SHP77 (cell line): ENCODE measurements around the gene KNOP1.
"Not testable (repeated sequence)": the region's sequence is repeated elsewhere in the genome, so short reads cannot be mapped to it uniquely, and the experiment has no call there.

ENCODE experiments used
- DNase-seq, 2 experiments: peaks; one replicate each; lab custom pipeline; 2025; lab: John Stamatoyannopoulos, UW

The KNOP1 gene

DNA sequence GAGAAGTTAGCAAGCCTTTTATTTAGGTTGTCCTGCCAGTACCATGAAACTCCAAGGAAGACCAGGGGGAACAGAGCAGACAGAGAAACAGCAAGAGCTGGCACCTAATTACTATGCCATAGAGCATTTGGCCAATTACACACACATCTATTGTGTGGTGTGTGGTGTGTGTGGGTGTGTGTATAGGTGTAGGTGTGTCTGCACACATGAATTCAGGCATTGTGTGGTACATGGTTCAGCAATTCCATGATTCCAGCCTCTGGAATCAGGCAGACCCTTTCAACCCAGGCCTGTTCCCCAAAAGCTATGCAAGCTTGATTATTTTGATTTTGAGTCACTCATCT lies 25.8 kb upstream of the KNOP1 start:
- no peak for DNase-seq

DNA sequence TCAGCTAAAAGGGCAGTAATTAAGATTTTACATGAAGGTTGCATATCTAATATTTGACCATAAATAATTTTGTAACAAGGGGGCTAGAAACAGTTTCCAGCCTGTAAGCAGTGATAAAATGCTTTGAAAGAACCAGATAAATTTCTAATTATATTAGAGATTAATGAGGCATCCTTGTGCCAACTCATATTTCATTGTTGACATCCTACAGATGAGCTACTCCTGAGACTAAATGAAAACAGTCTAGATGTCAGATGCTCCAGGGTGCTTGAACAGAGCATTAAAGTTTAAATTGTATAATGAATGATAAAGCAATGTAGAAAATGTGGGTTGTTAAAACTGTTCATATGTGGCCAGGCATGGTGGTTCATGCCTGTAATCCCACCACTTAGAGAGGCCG lies 23.3 kb upstream of the KNOP1 start:
- no peak for DNase-seq

DNA sequence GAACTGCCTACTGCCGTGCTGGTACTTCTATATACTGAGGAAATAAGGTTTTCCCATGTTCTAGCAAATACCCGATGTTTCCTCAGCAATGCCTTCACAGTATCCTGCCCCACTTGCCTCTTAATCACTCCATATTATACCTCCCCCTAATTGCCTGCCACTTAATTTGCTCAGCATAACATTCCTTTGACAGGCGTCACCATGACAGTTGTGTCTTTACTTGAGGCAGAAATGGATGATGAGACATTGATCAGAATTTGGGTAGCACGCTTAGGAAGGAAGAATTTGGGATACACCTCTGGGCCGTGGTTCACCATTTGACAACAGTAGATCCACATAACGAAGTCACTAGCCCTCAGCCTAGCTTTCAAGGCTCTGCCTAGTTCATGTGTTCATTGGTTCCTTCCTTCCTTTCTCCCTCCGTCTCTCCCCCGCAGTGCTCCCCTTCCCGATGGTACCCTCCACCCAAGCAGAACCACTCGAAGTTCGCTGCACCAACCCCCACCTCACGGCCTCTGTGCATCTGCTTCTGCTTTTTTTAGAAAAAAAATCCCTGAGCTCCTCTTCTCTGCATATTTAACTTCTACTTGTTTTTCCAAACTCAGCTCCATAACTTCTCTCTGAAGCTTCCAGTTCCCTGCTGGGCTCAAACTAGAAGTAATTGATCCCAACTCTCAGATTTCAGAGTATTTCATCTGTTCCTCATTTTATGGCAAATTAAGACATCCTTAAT lies 19.4 kb upstream of the KNOP1 start:
- no peak for DNase-seq

DNA sequence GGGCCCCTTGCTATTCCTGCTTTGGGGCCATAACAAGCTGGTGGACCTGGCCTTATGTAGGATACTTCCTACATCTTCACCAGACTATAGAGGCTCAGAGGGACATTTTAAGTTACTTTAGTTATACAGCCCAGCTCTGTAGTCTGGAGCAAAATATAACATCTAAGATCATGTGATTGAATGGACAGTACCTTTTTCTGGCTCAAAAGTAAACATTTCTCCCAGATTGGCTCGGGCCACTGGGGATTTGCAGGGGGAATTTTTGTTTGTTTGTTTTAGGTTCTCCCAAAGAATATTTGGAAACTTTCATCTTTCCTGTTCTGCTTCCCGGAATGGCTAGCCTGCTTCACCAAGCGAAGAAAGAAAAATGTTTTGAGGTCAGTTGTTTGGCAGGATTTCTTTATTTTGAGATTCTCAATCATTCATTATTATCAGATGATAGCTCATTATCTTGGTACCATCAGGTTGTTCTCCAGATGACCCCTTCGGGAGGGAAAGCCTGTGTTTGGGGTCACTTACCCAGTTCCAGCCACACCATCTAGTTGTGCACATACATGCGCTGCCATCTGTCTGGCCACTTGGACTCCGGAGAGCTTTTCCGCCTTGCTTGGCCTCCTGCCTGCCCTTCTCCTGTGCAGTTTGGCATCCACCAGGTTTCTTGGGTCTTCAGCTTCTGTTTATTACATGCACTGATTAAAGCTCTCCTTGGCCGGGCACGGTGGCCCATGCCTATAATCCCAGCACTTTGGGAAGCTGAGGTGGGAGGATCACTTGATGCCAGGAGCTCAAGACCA lies 17.2 kb upstream of the KNOP1 start:
- no peak for DNase-seq

DNA sequence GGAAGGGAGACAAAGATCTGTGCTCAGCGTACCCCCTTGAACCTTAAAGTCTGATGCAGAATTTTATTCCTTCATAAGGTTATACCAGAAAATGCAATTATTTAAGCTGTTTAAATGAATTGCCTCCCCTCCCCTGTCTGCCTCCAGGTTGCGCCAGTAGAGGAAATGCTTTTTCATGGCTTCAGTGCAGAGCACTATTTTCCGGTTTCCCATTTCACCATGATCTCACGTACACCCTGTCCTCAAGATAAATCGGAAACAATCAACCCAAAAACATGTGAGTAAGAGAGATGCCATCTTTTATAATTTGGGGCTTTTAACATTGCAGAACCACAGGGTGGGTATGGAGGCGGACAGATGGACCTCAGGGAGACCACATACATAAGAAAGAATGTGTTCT lies 15.5 kb upstream of the KNOP1 start:
- no peak for DNase-seq

DNA sequence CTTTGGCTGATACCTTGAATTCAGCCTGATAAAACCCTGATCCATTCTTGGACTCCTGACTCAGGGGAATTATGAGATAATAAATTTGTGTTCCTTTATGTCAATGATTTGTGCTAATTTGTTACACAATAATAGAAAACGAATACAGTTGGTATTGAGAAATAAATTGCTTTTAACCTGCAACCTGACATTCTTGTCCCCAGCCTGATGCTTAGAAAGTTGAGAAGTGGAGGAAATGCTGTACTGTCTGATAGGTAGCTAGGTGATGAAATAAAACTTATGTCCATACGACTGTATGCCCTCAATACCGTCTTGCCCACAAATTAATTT lies 10.6 kb upstream of the KNOP1 start:
- no peak for DNase-seq

DNA sequence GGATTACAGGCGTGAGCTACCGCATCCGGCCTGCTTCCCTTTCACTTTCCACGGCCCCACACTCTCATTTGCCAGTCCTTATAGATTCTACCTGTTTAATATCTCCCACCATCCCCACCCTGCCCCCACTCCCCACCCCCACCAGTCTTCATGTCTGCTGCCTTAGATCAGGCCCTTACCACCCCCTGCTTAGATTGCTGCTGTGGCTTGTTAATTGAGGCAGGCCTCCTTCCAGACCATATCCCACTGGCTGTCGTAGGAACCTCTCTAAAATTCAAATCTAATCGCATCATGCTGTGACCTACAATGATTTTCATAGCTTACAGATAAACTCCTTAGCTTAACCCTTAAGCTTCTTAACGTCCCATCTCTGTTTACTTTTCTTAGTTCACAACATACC lies 5.0 kb upstream of the KNOP1 start:
- no peak for DNase-seq

DNA sequence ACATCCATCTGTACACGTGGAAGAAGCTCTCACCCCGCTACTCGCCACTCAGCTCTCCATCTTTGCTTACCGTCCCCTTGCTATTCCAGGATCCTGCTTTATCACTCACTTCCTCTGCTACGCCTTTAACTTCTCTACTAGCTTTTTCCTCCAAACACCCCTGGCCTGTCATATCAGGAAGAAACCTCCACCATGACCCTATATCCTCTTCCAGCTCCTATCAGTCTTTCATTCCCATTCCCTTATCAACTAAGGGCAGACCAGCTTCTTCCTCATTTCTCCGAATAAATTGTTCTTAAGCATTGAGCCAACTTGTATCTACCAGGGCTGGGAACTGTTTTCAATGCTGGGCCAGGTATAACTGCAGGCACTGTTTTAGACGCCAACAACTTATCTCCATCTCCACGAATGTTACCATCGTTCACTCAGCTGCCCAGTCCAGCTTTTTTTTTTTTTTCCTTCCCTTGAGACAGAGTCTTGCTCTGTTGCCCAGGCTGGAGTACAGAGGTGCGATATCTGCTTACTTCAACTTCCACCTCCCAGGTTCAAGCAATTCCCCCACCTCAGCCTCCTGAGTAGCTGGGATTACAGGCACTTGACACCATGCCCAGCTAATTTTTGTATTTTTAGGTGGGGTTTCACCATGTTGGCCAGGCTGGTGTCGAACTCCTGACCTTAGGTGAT lies 4.4 kb upstream of the KNOP1 start:
- no peak for DNase-seq

DNA sequence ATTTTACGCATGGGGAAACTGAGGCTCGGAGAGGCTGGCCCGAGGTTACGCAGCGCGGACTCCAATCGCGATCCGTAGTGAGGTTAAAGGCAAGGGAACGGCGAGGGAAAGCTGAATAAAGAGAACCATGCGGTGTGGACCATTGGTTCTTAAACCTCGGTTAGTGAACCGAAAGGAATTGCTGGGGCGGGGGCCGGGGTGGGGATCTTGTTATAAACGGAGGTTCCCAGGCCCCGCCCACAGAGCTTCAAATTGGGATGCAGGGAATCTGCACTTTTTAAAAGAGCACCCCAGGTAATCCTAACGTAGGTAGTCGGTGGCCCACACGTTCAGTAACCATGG lies 568 bp upstream of the KNOP1 start:
- DNase-seq = peak in 1 of 2 experiments; percentile 32

DNA sequence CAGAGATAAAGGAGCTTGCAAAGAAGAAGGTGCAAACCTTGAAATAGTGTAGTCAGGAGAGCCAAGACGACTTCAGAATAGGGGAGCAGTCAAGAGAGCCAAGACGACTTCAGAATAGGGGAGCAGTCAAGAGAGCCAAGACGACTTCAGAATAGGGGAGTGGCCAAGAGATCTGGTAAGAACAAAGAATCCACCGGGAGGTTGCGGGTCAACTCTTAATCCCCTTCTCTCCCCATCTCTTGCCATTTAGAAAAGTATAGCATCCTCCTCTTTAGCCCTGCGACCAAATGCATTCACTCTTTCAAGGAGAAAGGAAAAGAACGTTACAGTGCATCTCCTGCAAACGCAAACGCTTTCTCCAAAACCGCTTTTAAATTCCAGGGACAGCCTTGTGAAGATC lies 713 bp downstream of the KNOP1 start:
- no peak for DNase-seq

DNA sequence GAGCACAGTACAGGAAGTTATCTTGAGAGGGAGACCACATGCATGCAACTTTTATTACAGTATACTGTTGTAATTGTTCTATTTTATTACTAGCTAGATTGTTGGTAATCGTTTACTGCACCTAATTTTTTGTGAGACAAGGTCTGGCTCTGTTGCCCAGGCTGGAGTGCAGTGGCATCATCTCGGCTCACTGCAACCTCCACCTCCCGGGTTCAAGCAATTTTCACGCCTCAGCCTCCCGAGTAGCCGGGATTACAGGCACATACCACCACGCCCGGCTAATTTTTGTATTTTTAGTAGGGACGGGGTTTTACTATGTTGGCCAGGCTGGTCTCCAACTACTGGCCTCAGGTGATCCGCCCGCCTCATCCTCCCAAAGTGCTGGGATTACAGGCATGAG lies 1.3 kb downstream of the KNOP1 start:
- not testable (repeated sequence) for DNase-seq

DNA sequence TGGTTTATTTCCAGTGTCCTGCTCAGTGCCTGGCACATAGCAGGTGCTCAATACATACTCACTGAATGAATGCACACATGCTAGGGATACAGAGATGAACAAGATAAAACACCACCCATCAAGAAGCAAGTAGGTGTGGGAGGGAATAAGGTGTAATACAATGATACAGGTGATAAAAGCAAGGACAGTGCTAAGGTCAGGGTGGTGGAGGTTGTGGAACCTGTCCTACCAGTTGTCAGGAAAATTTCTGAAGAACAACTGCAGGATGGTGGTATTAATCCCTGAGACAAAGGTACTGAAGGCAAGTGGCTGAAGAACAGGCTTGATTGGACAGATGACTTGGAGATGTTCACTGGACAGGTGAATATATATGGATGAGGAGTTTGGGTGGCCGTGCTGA lies 1.8 kb downstream of the KNOP1 start:
- no peak for DNase-seq

DNA sequence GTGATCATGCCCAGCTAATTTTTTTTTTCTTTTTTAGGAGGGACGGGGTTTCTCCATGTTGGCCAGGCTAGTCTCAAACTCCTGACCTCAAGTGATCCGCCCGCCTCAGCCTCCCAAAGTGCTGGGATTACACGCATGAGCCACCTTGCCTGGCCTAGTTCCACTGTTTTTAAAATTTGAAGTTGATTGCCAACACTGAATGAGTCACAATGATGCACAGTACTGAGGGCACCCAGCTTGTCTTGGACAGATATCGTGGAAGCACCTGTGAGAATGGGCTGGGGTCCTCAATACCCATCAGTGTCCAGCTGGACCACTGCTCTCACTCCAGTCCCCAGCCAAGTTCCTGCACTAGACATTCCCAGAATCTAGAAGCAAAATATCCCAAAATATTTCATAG lies 2.5 kb downstream of the KNOP1 start:
- DNase-seq = no peak

DNA sequence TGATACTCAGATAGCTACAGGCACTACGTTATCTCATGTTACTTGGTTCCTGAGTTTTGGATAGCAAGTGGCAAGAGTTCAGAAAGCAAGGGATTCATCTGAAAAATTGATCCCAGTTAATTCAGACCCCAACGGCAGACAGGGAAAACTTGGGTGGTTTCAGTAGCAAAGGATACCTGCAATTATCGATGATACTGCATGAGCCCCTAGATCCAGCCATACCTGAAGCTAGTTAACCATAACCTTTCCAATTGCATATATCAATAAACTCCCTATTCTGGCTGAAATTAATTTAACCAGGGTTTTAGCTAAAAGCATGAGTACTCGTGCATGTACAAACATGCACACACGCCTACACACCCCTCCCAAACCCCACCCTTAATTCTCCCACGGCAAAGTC lies 4.3 kb downstream of the KNOP1 start:
- DNase-seq = no peak

DNA sequence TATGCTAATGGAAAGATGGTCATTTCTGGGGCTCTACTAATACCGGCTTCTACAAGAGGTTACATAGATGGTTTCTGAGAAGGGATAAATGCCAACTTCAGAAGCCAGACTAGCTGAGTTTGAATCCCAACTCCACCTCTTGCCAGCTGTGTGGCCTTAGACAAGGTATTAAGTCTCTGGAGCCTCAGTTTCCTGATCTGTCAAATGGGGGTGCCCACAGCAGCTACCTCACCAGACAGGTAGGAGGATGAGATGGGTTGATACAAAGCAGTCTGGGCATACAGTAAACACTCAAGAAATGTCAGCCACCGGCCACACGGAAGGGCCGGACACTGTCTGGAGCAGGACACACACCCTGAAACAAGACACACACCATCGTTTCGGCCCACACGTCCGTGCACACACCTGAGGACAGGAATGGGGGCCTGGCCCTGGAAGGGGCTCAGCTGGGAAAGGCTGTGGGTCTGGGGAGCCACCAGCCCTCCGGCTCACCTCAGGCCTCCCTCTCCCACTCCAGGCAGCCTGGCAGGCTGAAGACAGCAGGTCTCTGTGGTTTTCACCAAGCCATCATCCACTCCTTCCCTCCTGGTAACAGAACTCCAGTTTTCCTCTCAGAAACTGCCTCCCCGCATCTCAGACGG lies 5.5 kb downstream of the KNOP1 start:
- no peak for DNase-seq

DNA sequence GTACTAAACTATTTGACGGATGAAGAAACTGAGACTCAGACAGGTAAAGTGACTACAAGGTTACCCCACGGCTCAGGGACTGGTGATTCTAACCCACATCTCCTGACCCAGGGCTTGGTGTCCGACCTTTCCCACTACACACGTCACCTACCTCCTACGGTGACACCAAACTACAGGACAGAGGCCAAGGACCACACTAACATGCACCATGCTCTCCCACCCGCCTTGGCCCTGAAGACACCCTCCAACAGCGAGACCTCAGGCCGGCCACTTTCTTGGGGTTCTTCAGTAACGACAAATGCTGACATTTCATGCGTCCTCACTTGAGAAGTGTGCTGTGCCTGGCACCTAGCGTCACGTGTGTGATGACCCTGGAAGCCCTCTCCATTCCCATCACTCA lies 6.4 kb downstream of the KNOP1 start:
- DNase-seq = no peak

DNA sequence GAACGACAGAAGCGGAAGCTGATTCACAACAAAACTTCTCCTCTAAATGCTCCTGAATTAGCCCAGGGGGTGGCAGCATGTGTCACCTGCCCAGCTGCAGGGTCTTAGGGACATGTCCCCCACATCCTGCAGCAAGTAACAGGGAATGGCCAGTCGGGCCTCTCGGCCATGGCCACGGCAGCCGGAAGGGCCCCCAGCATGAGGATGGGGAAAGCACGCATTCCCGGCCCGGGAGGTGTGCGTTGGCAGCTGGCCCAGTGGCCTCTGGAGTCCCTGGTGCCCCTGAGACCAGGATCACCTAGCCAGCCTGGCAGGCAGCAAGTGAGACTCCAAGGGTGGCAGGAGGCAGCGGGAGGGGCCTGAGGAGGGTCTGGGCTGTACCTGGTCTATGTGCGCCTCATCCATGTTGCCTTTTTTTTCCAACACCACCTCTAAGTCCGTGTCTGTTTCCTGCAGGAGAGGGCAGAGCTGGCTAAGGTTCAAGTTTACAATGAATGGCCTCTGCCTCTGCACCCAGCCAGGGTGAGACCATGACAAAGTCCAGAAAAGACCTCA lies 7.0 kb downstream of the KNOP1 start:
- no peak for DNase-seq

DNA sequence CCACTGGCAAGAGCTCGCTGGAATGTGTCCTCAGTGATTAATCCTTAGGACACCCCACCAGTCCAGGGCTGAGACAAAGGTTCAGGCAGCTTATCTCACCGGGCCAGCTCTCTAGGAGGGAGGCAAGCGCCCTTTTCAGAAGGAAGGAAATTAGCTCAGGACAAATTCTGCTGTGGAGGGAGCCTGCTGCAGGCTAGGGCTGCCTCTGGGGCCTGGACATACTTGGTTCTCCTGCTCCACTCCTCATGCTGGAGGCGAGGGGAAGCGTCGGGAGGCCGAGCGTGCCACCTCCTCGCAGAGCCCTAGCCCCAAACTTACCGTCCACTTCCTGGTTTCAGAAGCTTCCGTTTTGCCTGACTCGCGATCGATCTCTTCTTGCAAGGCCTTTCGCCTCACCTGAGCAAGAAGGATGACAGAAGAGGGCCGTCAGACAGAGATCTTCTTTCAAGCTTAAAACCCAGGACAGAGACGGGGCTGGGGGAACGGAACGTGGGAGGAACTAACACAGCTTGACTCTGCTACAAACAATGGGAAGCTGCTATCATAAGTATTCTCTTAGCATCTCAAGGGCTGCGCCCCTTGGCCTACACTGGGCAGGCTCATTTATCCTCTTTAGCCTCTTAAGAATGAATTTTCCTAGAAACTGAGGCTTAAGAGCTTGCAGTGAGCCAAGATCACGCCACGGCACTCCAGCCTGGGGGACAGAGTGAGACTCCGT lies 7.7 kb downstream of the KNOP1 start:
- DNase-seq = no peak

DNA sequence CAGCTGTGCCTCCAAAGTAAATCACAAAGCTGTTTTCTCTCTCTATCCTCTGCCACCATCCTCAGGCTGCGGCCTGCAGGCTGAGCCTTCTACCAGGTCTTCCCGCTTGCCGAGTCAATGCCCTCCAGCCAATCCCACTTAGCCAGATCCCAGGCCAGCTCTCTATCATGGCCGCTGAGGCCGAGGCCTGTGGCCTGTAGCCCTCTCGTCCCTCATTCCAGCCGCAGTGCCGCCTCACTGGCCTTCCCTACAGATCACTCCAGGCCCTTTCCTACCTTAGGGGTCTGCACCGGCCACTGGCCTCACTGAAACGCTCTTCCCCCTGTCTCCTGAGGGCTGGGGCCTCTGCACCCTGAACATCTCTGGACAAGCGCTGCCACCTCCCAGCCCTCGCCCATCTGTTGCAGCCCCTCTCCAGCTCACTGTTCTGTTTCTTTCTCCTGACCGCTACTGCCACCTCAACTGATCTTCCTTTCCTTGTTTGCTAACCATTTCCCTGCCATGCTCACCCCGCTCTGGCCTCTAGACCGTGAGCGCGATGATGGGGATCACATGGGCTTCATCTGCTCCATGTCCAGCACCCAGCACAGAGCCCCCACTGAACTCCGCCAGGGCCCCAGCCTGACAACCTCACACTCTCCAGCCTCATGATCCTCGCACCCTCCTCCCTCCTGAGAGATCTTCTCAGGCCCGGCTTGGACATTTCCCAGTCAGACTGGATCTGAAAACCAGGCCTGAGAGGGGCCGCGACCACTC lies 8.5 kb downstream of the KNOP1 start:
- no peak for DNase-seq

DNA sequence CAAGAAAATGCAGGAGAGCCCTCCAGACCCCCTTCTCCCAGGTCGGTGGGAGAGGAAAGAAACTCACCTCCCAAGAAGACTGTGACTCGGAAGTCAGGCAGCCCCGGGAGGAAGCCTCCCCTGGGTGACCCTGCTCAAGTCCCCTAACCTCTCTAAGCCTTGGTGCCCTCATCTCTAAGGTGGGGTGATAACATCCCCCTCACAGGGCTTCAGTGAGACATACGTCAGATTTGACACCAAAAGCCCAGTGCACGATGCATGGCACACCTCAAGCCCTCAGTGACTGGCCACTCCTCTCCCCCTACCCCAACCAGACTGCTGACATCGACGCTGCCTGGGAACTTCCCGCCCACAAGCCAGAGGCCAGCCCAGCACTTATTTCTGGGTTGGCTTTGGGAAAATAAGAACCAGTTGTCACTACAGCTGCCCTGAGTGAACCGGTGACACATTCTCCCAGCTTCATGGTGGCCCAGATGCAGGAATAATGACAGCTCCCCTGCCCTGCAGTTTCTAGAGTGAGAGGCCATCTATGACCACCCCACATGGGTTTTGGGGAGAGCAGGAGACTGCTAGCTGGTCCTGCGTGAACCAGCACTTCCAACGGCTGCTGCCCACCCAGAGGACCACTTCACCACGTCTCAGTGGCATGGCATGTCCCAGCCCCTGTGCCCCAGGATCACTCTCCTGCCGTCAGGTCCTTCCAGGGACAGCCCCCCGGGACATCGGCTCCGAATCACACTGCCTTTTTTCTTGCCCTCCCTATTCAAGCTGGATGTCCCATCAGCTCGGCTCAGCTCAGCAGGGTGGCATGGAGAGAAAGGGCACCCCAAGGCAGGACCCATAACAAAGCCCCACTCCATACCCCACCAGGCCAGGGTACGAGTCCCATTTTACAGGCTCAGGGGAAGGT lies 9.5 kb downstream of the KNOP1 start:
- no peak for DNase-seq
